Astrocyte (in vitro differentiated cells and primary cell): ENCODE data around the gene HBA1.

Source experiments
- CTCF ChIP-seq: IDR thresholded peaks from 2 replicates; pipeline ENCODE4 v1.5.1; 2011; ENCODE audit warnings: low read depth, mild to moderate bottlenecking, inconsistent platforms, low read length, moderate library complexity; ENCODE audit not compliant: insufficient read depth
- EZH2 ChIP-seq: IDR thresholded peaks from 2 replicates; pipeline ENCODE4 v1.6.1; 2012; ENCODE audit warnings: mild to moderate bottlenecking, low read length, inconsistent platforms; ENCODE audit not compliant: insufficient read depth

- TF ChIP-seq CTCF, result no peak
- no peak for TF ChIP-seq EZH2
Observed at GRCh38 chr16:193441-193840, 17.0 kb downstream of the HBA1 start.
